ENCODE measurements around the gene KCNH8.
"Not testable (repeated sequence)": the region's sequence is repeated elsewhere in the genome, so short reads cannot be mapped to it uniquely, and the experiment has no call there.

The KCNH8 gene

GRCh38 chr3:19173945-19174344 lies 25.6 kb downstream of the KCNH8 start:
- no peak for DNase-seq (ENCODE audit: low spot score)

GRCh38 chr3:19183584-19183983 lies 35.3 kb downstream of the KCNH8 start:
- no peak for DNase-seq (ENCODE audit: low spot score)

DNA sequence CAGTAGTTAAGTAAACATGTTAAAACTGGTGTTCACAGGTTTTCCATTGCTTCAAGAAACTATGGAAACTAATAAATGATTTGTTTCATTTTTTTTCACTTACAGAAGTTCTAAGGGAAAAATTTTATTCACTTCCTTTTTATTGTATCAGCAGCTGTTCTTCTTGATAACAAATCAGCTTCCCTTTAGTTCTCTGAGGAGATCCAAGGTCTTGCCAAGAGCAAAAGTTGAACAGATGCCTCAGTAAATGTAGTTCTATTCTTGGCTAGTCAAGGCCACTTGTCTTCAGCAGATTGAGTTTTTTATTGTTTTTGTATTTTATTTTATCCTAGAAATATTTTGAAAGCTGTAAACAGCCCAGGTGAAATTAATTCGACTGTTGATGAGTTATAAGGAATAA lies 41.8 kb downstream of the KCNH8 start:
- no peak for DNase-seq (ENCODE audit: low spot score)

DNA sequence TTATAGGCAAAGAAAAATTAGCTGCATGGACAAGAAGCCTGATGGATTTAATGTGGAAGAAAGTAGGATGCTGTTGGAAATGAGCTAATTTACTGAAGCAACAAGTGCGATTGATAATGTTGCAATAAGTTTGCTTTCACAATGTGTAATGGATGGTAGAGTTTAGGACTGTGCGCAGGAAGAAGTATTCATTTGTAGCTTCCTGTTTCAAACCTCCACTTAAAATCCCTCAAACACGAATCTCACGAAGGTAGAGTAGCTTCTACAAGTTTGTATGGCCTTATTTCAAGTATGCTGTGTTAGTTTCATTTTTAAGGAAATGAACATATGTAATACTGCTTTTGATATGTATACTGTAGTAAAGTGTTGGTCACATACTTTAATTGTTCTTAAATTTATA lies 42.3 kb downstream of the KCNH8 start:
- DNase-seq (ENCODE audit: low spot score), result no peak

GRCh38 chr3:19199131-19199530 lies 50.8 kb downstream of the KCNH8 start:
- no peak for DNase-seq (ENCODE audit: low spot score)

GRCh38 chr3:19202303-19202702 lies 54.0 kb downstream of the KCNH8 start:
- peak; percentile 94 for DNase-seq (ENCODE audit: low spot score)

DNA sequence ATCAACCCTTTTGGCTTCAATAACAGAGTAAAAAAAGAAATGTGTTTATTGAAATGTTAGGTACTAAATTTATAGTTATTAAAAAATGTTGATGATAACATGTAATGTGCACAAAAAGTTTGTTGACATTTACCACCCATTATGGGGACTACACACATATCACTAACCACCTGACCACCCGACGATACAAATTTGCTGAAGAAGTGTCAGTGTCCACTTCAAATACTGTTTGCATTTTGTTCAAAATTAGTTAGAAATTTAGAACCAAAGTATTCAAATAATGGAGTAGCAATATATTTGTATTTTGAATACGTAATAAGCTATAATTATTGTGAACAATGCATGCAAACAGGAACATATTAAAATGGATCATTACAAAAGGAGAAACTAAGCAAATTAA lies 54.4 kb downstream of the KCNH8 start:
- DNase-seq (ENCODE audit: low spot score), result peak; percentile 16

- DNase-seq (ENCODE audit: low spot score), result no peak
Observed at GRCh38 chr3:19206540-19206939, 58.2 kb downstream of the KCNH8 start.

GRCh38 chr3:19213603-19214220 lies 65.4 kb downstream of the KCNH8 start:
- DNase-seq (ENCODE audit: low spot score), result peak; percentile 57

DNA sequence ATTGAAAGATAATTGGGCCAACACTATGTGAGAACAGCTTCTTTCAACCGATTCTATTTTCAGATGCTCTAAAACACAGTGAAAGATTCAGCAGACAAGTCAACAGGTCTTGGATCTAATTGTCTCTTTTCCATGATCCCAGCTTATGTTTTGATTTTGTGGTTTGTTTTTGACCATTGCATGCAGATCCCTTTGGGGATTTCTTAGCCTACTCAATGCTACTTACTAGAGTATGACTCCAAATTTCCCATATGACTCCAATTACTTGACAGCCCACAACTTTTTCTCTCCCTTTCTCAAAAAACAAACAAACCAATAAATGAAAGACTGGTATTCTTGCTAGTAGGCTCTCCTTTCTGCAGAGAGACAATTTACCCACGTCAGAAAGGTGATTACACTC lies 67.1 kb downstream of the KCNH8 start:
- DNase-seq (ENCODE audit: low spot score), result no peak

GRCh38 chr3:19216669-19217337 lies 68.5 kb downstream of the KCNH8 start:
- no peak for DNase-seq (ENCODE audit: low spot score)

- no peak for DNase-seq (ENCODE audit: low spot score)
Observed at GRCh38 chr3:19220311-19220710, 72.0 kb downstream of the KCNH8 start.

GRCh38 chr3:19221081-19221480 lies 72.8 kb downstream of the KCNH8 start:
- no peak for DNase-seq (ENCODE audit: low spot score)

GRCh38 chr3:19226479-19226878 lies 78.2 kb downstream of the KCNH8 start:
- no peak for DNase-seq (ENCODE audit: low spot score)

GRCh38 chr3:19228167-19228566 lies 79.9 kb downstream of the KCNH8 start:
- no peak for DNase-seq (ENCODE audit: low spot score)

- DNase-seq (ENCODE audit: low spot score), result no peak
Observed at GRCh38 chr3:19229086-19229485, 80.8 kb downstream of the KCNH8 start.

DNA sequence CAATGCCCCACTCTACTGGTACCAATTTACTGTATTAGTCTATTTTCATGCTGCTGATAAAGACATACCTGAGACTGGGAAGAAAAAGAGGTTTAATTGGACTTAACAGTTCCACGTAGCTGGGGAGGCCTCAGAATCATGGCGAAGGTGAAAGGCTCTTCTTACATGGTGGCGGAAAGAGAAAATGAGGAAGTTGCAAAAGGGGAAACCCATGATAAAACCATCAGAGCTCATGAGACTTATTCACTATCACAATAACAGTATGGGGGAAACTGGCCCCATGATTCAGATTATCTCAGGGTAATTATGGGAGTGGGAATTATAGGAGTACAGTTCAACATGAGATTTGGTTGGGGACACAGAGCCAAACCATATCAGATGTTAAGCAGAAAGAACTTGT lies 81.6 kb downstream of the KCNH8 start:
- not testable (repeated sequence) for DNase-seq (ENCODE audit: low spot score)

GRCh38 chr3:19231792-19232461 lies 83.6 kb downstream of the KCNH8 start:
- DNase-seq (ENCODE audit: low spot score), result no peak

GRCh38 chr3:19232566-19232965 lies 84.3 kb downstream of the KCNH8 start:
- DNase-seq (ENCODE audit: low spot score), result no peak

DNA sequence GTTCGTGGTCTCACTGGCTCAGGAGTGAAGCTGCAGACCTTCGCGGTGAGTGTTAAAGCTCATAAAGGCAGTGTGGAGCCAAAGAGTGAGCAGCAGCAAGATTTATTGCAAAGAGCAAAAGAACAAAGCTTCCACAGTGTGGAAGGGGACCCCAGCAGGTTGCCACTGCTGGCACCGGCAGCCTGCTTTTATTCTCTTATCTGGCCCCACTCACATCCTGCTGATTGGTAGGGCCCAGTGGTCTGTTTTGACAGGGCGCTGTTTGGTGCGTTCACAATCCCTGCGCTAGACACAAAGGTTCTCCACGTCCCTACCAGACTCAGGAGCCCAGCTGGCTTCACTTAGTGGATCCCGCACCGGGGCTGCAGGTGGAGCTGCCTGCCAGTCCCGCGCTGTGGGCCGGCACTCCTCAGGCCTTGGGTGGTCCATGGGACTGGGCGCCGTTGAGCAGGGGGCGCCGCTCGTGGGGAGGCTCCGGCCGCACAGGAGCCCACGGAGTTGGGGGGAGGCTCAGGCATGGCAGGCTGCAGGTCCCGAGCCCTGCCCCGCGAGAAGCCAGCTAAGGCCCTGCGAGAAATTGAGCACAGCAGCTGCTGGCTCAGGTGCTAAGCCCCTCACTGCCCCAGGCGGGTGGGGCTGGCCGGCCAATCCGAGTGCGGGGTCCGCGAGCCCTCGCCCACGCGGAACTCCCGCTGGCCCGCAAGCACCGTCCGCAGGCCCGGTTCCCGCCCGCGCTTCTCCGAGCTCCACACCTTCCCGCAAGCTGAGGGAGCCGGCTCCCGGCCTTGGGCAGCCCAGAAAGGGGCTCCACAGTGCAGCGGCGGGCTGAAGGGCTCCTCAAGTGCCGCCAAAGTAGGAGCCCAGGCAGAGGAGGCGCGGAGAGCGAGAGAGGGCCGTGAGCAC lies 85.8 kb downstream of the KCNH8 start:
- not testable (repeated sequence) for DNase-seq (ENCODE audit: low spot score)

- no peak for DNase-seq (ENCODE audit: low spot score)
Observed at GRCh38 chr3:19248143-19248542, 99.8 kb downstream of the KCNH8 start.

- DNase-seq (ENCODE audit: low spot score), result no peak
Observed at GRCh38 chr3:19248767-19249166, 100.5 kb downstream of the KCNH8 start.

Measured in Ammon's horn (tissue), 1 donor.